GM13976 (cell line): ENCODE results near the gene CASZ1.

Source experiments
- DNase-seq: peaks from one replicate; pipeline ENCODE4 v3.0.0; 2012; ENCODE audit warnings: low spot score
- CTCF ChIP-seq: IDR thresholded peaks from 2 replicates; pipeline ENCODE4 v1.5.1; 2012; ENCODE audit warnings: borderline replicate concordance, mild to moderate bottlenecking; ENCODE audit not compliant: insufficient read depth; ENCODE audit errors: extremely low read depth, missing control alignments, control extremely low read depth
- in situ Hi-C: fragments of 300-500 bp; cut with MboI; formaldehyde crosslinking; loops from one replicate; pipeline ENCODE4 v1.12.0; 2022; ENCODE audit warnings: low sequenced_read_pairs, mixed read lengths, inconsistent platforms; ENCODE audit not compliant: unreplicated experiment

The CASZ1 gene

DNA sequence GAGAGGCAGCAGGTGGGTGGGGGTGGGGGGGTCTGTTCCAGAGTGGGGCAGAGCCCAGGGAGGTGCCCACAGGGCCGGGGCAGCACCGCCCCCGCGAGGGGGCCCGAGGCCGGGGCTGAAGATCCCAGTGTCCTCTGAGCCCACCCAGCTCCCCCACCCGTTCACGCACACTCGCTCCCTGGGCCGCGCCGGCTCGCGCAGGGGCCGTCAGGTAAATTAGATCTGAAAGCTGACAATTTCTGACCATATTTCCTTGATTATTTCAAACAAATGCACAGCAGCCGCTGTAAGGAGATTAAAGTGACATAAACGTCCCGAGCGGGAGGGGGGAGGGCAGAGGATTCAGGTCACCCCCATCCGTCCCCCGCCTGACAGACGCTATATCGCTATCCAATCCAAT, 118.0 kb downstream of the CASZ1 start:
- in situ Hi-C loops = no loop called here
- no peak for DNase-seq
- TF ChIP-seq CTCF = no peak

- in situ Hi-C loops = no loop called here
- no peak for TF ChIP-seq CTCF
- no peak for DNase-seq
Observed at GRCh38 chr1:10677491-10678391, 118.7 kb downstream of the CASZ1 start.

DNA sequence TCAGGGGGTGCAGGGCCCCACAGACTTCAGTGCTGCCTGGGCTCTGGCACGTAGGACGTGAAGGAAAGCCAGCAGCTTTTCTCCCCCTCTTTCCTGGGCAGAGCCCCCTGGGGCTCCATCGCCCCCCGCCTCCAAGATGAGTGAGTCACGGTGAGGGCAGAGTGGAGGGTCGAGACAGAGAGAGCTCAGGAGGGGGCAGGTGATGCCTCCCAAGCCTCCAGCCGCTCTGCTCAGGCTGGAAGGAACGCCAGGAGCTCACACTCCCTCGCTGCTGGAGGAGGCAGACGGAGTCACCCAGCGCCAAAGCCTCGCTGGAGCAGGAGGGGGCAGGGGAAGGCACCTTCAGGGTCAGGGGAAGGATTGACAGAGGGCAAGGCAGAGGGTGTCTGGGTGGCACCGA, 119.5 kb downstream of the CASZ1 start:
- DNase-seq = no peak
- no peak for TF ChIP-seq CTCF
- in situ Hi-C loops = no loop called here

GRCh38 chr1:10675813-10676212, 120.6 kb downstream of the CASZ1 start:
- in situ Hi-C loops = no loop called here
- TF ChIP-seq CTCF = no peak
- DNase-seq = no peak

DNA sequence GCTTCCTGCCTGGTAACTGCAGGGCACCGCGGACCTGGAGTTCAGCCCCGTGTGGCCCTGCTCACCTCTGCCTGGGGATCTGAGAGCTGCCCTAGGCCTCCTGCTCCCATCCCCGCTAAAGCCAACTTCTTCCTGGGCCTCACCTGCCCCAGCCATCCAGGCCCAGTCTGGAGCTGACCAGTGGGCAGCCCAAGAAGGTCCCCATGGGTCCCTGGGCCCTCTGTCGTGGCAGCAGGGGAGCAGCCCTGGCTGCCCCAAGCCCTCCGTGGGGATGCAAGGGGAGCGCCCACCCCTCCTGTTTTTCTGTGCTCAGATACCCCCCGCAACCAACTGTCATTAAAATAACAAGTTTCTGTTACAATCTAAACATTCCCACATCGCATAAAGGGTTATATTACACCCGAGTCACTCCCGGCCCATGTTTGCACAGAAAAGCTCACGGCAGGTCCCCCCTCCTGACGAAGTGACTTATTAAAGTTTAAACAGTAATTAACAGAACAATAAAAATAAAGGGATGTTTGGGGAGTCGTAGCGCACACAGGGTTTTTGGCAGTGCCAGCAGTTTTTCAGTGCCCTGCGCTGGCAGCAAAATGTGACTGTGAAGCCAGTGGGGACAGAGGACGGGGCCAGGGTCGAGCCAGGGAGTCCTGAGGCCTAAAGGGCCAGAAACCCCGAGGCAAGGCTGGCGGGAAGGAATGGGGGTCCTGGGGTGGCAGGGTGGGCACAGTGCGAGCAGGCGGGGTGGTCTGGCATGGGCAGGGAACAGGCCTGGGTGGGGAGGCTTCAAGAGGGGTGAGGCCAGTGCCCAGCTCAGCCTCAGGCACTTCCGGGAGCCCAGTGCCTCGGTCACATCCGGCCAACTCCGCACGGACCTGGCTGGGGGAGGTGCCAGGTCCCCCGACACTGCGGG, 121.5 kb downstream of the CASZ1 start:
- TF ChIP-seq CTCF = no peak

DNA sequence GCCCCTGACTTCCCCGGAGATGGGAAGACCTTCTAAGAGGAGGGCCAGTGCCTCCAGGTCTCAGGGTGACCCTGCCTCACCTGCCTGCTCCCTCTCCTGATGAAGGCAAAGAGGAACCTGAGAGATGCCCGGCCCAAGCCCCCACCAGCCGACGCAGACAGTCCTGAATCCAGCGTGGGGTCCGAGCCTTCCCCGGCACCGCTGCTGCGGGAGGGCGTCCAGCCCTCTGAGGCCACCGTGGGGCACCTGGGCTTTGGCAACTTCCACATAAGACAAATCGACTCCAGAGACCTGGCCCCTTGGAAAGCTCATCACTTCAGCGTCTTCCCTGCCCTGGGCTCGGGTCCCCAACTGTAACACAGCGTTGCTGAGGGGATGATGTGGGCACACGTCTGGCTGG, 122.2 kb downstream of the CASZ1 start:
- no peak for DNase-seq
- in situ Hi-C loops = no loop called here
- TF ChIP-seq CTCF = no peak

More for the DNA sequence above, 121.5 kb downstream of the CASZ1 start:
- in situ Hi-C loops = no loop called here
- no peak for DNase-seq
